DMS 273 (cell line): ENCODE measurements around the gene TICRR.
A peak's percentile ranks its signal among the peaks of the same experiment; 100 is the strongest.

Experiments
- DNase-seq: peaks from one replicate; lab custom pipeline; 2025; ENCODE audit not compliant: unreplicated experiment; lab: John Stamatoyannopoulos, UW

TICRR gene

DNA sequence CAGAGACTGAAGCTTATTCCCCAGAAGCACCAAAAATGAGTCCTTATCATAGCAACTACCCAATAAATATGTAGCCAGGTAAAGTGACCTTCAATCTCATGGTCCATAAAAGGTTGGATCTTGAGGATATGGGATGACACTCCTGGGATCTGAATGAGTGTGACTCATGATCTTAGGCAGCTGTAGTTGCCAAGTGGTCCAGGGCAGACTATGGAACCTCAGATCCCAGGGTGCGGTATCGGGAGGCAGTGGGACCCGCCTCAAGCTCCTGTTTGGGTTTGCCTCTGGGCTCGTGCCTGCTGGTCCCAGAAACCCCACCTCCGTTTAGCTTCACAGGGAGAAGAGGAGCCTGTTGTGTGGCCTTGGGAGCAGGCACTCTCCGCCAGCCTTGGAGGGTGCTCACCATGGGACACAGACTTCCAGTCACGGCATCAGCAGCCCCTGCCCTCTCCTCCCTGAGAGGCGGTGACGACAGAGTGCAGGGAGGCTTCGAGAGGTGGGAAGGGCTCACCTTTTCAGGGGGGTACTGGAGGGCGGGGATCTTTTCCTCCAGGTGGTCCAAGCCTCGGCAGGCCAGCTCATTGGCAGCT lies 95.8 kb downstream of the TICRR start:
- DNase-seq, result no peak

GRCh38 chr15:89671687-89672086 lies 96.4 kb downstream of the TICRR start:
- DNase-seq, result no peak

- DNase-seq, result peak; percentile 9
These were observed 97.2 kb downstream of the TICRR start for GRCh38 chr15:89672221-89673164.

GRCh38 chr15:89673165-89673512 lies 97.9 kb downstream of the TICRR start:
- DNase-seq, result peak; percentile 44

DNA sequence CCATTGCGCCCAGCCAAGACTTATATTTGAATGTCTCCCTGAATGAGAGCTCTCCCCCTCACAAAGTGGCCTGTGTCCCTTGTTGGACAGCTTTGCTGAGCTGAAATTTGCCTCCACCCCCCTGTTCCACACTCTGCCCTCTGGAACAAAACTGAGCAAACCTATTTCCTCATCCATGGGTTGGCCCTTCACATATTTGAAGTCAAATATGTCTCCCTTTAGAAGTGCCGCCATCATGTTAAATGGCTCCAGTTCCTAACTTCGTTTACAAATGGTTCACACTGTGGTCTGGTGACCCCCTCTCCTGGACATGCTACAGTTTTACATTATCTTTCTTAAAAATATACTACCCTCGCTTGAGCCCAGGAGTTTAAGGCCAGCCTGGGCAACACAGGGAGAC lies 99.3 kb downstream of the TICRR start:
- no peak for DNase-seq

- DNase-seq, result no peak
These were observed 100.3 kb downstream of the TICRR start for GRCh38 chr15:89675606-89676005.

GRCh38 chr15:89677381-89677780 lies 102.1 kb downstream of the TICRR start:
- no peak for DNase-seq
